Measurements from ENCODE around the gene KRTAP12-2. TPM values are rescaled to one million over a fixed set of nuclear protein-coding genes. Genes with fewer than 3 reads are reported as not detected.

The KRTAP12-2 gene
- total and polyA plus RNA-seq, 2 donors (not counting 3 experiments of a cell fraction or from before 2014, with no cell fraction given) = not detected

DNA sequence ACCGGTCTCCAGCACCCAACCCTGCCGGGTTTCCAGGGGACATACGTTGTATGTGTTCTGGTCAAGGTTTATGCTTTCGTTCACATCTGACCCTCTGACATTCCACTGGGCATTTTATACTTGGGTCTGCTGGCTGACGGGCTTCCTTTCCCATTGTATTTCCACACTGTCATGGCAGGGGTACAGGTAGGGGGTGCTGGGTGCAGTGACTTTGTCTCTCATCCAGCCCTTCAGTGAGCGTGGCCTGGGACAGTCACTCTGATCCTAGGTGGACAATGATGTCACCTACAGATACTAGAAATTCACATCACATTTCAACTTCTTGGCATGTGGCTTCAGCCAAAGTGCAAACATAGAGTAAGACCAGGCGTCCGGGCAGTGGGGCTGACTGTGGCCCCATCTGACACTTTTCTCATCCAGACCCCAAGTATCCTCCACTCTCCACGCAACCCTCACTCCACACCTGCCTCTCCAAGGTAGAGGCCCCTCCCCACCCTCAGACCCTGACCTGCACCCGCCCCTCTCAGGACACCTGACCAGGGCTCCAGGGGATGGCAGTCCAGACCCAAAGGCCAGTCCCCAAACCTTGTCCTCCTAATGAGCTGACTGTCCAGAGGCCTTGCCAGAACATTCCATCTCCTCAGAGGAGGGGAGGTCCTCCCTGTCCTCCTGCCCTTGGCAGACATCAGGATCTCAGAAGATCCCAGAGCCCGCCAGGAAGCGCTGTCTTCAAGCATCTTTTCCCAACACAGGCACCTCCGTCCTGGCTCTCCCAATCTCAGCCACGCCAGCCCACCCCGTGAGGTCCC, 30.3 kb downstream of the KRTAP12-2 start:
- Histone ChIP-seq H3K4me3 (replicated peaks in 1 of 3; ENCODE audit: insufficient read depth in 1 of 3, low read depth in 1 of 3, low read length in 3 of 3) (no peak overlapping the region), H3K4me1 (ENCODE audit: control insufficient read depth, extremely low read depth, insufficient read depth, low read length) (no peaks in the 10 kb centered on the region), H2AFZ (ENCODE audit: low read depth, low read length) (no peak overlapping the region), H4K20me1 (replicated peaks; ENCODE audit: control insufficient read depth, extremely low read depth, insufficient read depth, low read length) (no peaks in the 10 kb centered on the region), H3K9me3 (replicated peaks; ENCODE audit: control insufficient read depth, insufficient read depth, low read length) (no peaks in the 10 kb centered on the region), H3K27me3 (ENCODE audit: control insufficient read depth in 2 of 2, insufficient read depth in 2 of 2, low read length in 2 of 2) (no peaks in the 10 kb centered on the region), H3K36me3 (ENCODE audit: control insufficient read depth in 2 of 2, extremely low read depth in 1 of 2, insufficient read depth in 2 of 2, low read length in 2 of 2) (no peaks in the 10 kb centered on the region), H3K27ac (ENCODE audit: insufficient read depth, low read depth, low read length) (no peak overlapping the region), H3K4me2 (ENCODE audit: insufficient read depth, low read length) (no peak overlapping the region), H3K79me2 (ENCODE audit: control insufficient read depth, insufficient read depth, low read length) (no peaks in the 10 kb centered on the region), H3K9ac (replicated peaks; ENCODE audit: extremely low read depth, insufficient read depth, low read length) (no peak overlapping the region), H3K9me1 (replicated peaks; ENCODE audit: control insufficient read depth, extremely low read depth, insufficient read depth, low read length) (no peaks in the 10 kb centered on the region)
- ChIA-PET POLR2A (no interaction called here), CTCF (no interaction called here)
- FAIRE-seq (no peak), DNase-seq (ENCODE audit: low read depth, low spot score) (no peak)
- no TSS peak for BruUV-seq (replicated peaks)
- dilution Hi-C loops (cut with MboI; ENCODE audit: extremely low pct_ligation_motif_present, low sequenced_read_pairs) = no loop called here
- TF ChIP-seq GATA2 (IDR thresholded peaks at IDR 0.05; ENCODE audit: insufficient read depth, insufficient read length, low read depth, low read length) = no peak
- TF ChIP-seq, protein P1, sequence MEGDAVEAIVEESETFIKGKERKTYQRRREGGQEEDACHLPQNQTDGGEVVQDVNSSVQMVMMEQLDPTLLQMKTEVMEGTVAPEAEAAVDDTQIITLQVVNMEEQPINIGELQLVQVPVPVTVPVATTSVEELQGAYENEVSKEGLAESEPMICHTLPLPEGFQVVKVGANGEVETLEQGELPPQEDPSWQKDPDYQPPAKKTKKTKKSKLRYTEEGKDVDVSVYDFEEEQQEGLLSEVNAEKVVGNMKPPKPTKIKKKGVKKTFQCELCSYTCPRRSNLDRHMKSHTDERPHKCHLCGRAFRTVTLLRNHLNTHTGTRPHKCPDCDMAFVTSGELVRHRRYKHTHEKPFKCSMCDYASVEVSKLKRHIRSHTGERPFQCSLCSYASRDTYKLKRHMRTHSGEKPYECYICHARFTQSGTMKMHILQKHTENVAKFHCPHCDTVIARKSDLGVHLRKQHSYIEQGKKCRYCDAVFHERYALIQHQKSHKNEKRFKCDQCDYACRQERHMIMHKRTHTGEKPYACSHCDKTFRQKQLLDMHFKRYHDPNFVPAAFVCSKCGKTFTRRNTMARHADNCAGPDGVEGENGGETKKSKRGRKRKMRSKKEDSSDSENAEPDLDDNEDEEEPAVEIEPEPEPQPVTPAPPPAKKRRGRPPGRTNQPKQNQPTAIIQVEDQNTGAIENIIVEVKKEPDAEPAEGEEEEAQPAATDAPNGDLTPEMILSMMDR (IDR thresholded peaks at IDR 0.05; ENCODE audit: extremely low read depth in 1 of 2, insufficient read depth in 1 of 2, low read depth in 1 of 2, low read length in 2 of 2) = no peak
- no peak for TF ChIP-seq MYC (IDR thresholded peaks at IDR 0.05; ENCODE audit: low read depth, low read length)
- TF ChIP-seq, protein P2, sequence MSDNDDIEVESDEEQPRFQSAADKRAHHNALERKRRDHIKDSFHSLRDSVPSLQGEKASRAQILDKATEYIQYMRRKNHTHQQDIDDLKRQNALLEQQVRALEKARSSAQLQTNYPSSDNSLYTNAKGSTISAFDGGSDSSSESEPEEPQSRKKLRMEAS (IDR thresholded peaks at IDR 0.05; ENCODE audit: insufficient read depth, insufficient read length) = no peak
- TF ChIP-seq JUN (IDR thresholded peaks at IDR 0.05; ENCODE audit: borderline replicate concordance, insufficient read depth, insufficient read length, low read depth) = no peak
- TF ChIP-seq POLR2AphosphoS5 (IDR thresholded peaks at IDR 0.05; ENCODE audit: insufficient read depth, low read depth, low read length) = no peak
- no peak for TF ChIP-seq EZH2 (IDR thresholded peaks at IDR 0.05; ENCODE audit: borderline replicate concordance, low read depth, low read length, severe bottlenecking)
- no peak for TF ChIP-seq POLR2A (IDR thresholded peaks at IDR 0.05; ENCODE audit: low read depth, low read length)
- no peak for TF ChIP-seq FOS (IDR thresholded peaks at IDR 0.05; ENCODE audit: borderline replicate concordance, insufficient read depth, low read length)
- intact Hi-C loops (cut with micrococcal nuclease) = no loop called here

All from endothelial cell of umbilical vein (primary cell).